GM18517 (cell line): ENCODE data around the gene TOP3B.

ENCODE experiments used
- ATAC-seq: cut with Tn5 transposase; IDR thresholded peaks from one replicate; pipeline ENCODE4 v1.9.1; 2021; ENCODE audit warnings: mild to moderate bottlenecking, moderate library complexity; ENCODE audit not compliant: unreplicated experiment

TOP3B gene

GRCh38 chr22:21963286-21963685 is 19.3 kb downstream of the TOP3B start:
- no peak for ATAC-seq

- no peak for ATAC-seq
These were observed 20.0 kb downstream of the TOP3B start for GRCh38 chr22:21962655-21962949.

GRCh38 chr22:21961886-21962654 is 20.5 kb downstream of the TOP3B start:
- ATAC-seq = no peak

- ATAC-seq = no peak
These were observed 21.3 kb downstream of the TOP3B start for GRCh38 chr22:21961127-21961867.

DNA sequence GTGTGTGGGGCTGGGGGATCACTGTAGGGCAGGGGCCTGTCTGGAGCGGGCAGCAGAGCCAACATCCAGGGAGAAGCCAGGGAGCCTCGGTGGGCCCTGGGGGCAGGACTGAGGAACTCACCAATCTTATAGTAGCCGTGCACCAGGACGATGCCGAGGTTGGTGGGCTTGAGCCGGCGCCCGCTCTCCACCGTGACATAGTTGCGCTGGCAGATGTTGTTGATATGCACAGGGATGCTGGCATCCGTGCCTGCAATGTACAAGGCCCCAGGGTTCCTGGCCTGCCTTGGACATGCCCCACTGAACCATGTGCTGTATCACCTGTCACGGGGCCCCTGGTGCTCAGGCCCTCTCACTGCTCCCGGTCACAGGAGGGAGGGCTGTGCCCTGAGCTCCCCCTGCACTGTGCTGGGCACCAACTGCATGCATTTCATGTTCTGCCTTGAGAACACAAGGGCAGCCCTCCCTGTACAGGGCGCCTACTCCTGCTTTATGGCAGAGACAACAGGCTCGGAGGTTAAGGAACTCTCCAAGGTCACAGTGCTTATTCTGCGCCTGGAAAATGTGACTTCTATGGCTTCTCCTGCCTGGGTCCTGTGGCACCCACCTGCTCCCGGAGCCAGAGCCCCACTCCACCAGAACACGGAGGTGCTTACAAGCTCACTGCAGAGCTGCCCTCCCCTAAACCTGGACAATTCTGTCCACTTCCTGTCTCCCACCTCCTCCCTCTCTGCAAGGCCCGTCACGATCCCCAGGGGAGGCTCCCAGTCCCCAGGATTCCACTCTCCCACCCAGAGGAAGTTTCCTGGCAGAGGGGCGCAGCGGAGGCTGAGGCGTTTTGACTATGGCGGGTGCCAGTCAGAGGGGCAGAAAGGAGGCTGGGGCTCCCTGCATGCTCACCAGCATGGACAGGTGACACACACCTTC is 22.1 kb downstream of the TOP3B start:
- no peak for ATAC-seq

DNA sequence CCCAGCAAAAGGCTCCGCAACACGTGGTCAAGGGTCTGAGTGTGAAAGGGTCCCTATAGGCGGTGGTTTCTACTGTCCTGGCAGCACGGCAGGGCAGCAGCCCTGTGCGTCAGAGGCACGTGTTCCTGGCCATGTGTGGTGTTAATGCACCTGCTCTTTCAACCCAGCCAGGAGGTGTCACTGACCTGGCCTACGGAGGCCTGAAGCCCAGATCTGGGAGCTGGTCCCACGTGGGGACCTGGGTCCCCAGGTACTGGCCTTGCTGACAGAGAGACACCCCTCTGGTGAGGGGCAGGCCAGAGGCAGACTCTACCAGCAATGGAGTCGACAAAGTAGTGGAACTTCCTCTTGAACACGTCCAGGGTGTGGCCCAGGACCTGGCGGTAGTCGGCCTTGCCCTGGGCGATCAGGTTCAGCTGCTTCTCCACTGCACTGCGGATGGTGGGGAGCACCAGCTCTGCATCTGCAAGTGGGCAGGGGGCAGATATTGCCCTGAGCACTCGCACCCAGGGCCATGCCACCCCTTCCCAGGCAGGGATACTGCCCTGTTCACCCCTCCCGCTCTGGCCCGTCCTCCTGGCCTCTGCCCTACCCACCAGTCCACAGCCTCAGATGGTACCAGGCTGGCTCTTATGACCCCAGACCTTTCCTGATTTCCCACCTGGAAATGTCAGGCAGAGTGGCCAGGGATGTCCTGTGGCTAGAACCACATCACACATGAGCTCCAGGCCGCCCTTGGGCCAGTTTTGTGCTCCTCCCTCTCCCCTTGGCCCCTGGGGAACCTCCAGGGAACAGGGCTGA is 23.1 kb downstream of the TOP3B start:
- ATAC-seq = no peak

GRCh38 chr22:21958360-21959273 is 24.0 kb downstream of the TOP3B start:
- ATAC-seq = no peak

DNA sequence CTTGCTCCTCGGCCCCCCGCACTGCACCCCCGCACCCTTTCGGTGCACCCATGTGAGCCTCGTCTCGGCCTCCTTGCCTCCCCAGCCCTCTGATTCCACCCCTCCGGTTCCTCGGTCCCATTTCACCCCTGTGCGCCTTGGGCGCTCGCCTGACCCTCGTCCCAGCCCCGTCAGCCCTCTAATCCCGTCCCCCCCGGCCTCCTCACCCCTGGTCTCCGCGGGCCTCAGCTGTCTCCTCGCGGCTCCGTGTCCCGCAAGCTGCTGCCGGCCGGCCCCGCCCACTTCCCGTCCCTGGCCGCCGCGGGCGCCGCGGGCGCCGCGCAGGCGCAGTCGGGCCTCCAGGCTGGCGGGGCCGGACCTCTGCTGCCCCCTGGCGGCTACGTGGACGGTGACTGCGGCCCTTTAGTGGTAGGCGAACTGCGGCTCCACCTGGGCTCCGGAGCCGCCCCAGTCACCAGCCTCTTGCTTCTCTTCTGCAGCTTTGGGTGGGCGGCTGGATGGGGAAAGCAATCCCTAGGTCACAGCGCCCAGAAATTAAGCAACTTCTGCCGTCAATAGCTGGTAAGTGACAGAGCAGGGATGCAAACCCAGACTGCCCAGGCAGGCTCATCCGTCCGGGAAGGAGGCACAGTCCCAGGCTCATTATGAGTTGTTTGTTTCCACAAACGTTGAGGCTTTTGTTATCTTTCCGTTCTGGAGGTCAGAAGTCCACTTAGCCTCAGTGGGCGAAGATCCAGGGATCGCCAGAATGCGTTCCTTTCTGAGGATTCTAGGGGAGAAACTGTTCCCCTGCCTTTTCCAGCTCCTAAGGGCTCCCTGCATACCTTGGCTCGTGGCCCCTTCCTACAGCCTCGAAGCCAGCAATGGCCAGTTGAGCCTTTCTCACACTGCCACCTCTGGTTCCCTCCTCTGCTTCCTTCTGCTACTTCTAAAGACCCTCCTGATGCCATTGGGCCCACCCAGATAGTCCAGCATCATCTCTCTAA is 29.7 kb downstream of the TOP3B start, which contains the start of gene PPM1F:
Gene PPM1F, minus strand, starts transcription at position 263 of the 986 bp plus-strand sequence. CDS start 6,800 bp downstream, outside the sequence.
- no peak for ATAC-seq

- ATAC-seq = no peak
These were observed 30.6 kb downstream of the TOP3B start for GRCh38 chr22:21951931-21952465.

- no peak for ATAC-seq
These were observed 31.5 kb downstream of the TOP3B start for GRCh38 chr22:21951062-21951461.

GRCh38 chr22:21949948-21950347 is 32.6 kb downstream of the TOP3B start:
- ATAC-seq = no peak

DNA sequence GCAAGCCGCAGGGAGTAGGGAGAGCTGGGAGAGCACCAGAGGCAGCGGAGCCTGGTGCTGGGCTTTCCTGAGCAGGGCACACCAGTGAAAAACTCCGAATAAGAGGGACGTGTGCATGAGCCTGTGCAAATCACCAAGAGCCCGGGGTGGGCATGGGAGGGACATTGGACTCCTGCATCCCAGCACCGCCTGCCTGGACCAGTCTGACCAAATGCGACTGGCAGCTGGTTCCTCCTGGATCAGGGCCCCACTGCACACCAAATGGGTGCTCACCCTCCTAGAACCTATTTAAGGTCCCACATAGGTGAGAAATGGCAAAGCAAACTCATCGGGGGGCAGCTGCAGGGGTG is 33.0 kb downstream of the TOP3B start:
- no peak for ATAC-seq

DNA sequence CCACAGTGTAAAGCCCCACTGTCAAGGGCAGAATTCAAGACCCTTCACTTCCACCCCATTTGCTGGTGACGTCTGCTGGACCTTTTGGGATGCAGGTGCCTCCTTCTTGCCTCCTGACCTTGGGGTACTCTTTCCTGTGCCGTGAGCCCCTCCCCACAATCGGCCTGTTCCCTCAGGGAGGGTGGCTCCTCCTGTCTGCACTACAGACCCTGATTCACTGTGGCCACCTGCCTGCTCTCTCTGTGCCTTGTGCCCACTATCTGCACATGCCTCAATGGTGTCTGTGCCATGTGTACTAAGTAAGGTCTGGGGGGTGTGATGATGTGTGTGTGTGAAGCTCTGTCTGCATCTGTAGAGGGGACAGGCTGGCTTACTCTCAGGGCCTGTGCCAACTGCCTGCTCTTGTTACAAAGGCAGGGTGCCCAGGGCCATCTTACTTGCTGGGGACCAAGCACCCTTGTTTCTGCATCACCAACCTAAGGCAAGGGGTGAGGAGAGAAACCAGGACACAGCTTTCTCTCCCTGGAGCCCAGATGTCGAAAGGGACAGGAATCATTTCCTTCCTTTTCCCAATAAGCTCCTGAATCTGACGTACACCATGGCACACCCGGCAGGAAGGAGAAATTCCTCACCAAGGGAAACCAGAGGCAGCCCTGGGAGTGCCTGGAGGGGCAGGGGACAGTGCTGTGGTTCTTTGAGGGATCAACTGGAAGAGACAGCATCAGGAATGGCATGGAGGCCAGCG is 33.6 kb downstream of the TOP3B start:
- no peak for ATAC-seq

- ATAC-seq = no peak
These were observed 34.2 kb downstream of the TOP3B start for GRCh38 chr22:21948390-21948789.

- ATAC-seq = no peak
These were observed 35.3 kb downstream of the TOP3B start for GRCh38 chr22:21947040-21948014.

- no peak for ATAC-seq
These were observed 36.2 kb downstream of the TOP3B start for GRCh38 chr22:21946262-21946925.
